A673 (cell line): ENCODE results near the gene SEMA5A.

Experiments
- EZH2 ChIP-seq: fragments of 200-600 bp; sonication (generic); IDR thresholded peaks from 2 replicates; pipeline ENCODE4 v1.6.1; 2017; ENCODE audit warnings: borderline replicate concordance, low read depth, mild to moderate bottlenecking, mixed read lengths, antibody characterized with exemption, low read length; ENCODE audit not compliant: poor library complexity, severe bottlenecking
- TF ChIP-seq, protein P1 (sequence below): fragments of 300-800, 200-600 bp; sonication (generic); conservative IDR thresholded peaks from 2 replicates; pipeline ENCODE4 v1.5.1; 2017; ENCODE audit warnings: low read depth, mild to moderate bottlenecking, antibody characterized with exemption, low read length, moderate library complexity, mixed read lengths

DNA sequence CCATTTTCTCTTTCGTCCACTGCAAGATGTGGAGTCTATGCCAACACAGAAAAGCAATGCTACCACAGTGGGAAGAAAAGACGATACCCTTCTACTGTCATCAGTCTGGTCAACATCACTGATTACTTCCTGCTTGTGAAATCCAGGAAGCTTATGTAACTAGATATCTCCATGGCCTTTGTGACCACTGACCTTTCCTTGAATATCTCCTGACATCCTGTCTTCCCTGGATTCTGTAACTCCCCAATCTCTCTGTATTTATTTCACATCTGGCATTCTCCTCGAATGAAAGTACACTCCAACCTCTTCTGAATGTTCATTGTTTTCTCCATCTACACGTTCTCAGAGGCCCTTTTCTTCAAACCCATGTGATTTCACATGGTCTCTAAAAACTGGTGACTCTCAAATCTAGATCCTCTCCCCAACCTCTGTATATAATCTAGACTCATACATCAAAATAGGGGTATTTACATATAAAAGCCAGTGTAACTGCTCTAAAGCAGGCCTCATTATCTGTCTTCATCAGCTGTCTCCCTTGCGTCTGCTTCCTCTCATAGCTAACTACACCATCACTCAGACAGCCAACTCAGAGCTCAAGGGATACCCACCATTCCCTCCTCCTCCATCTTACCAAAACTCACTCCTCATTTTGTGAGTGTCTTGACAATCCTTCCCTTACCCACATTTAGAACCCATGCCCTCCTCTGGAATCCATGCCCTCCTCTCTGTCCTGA lies 156.8 kb downstream of the SEMA5A start:
- TF ChIP-seq, protein P1, sequence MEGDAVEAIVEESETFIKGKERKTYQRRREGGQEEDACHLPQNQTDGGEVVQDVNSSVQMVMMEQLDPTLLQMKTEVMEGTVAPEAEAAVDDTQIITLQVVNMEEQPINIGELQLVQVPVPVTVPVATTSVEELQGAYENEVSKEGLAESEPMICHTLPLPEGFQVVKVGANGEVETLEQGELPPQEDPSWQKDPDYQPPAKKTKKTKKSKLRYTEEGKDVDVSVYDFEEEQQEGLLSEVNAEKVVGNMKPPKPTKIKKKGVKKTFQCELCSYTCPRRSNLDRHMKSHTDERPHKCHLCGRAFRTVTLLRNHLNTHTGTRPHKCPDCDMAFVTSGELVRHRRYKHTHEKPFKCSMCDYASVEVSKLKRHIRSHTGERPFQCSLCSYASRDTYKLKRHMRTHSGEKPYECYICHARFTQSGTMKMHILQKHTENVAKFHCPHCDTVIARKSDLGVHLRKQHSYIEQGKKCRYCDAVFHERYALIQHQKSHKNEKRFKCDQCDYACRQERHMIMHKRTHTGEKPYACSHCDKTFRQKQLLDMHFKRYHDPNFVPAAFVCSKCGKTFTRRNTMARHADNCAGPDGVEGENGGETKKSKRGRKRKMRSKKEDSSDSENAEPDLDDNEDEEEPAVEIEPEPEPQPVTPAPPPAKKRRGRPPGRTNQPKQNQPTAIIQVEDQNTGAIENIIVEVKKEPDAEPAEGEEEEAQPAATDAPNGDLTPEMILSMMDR, result no peak
- no peak for TF ChIP-seq EZH2
